PC-3 (cell line): ENCODE results near the gene SYNGR3.

ENCODE experiments used
- EZH2 ChIP-seq: fragments of 300-600 bp; sonication (generic); IDR thresholded peaks from one replicate; pipeline ENCODE4 v1.6.1; 2017; ENCODE audit warnings: antibody characterized with exemption, mild to moderate bottlenecking, low read length; ENCODE audit not compliant: unreplicated experiment
- EZH2phosphoT487 ChIP-seq: fragments of 300-600 bp; sonication (generic); IDR thresholded peaks from 2 replicates; pipeline ENCODE4 v1.6.1; 2018; ENCODE audit warnings: mild to moderate bottlenecking, antibody characterized with exemption, low read length, borderline replicate concordance
- TF ChIP-seq, protein P1 (sequence below): fragments of 300-600 bp; sonication (generic); conservative IDR thresholded peaks from 2 replicates; pipeline ENCODE4 v1.5.1; 2017; ENCODE audit warnings: antibody characterized with exemption, low read depth, mild to moderate bottlenecking, low read length

DNA sequence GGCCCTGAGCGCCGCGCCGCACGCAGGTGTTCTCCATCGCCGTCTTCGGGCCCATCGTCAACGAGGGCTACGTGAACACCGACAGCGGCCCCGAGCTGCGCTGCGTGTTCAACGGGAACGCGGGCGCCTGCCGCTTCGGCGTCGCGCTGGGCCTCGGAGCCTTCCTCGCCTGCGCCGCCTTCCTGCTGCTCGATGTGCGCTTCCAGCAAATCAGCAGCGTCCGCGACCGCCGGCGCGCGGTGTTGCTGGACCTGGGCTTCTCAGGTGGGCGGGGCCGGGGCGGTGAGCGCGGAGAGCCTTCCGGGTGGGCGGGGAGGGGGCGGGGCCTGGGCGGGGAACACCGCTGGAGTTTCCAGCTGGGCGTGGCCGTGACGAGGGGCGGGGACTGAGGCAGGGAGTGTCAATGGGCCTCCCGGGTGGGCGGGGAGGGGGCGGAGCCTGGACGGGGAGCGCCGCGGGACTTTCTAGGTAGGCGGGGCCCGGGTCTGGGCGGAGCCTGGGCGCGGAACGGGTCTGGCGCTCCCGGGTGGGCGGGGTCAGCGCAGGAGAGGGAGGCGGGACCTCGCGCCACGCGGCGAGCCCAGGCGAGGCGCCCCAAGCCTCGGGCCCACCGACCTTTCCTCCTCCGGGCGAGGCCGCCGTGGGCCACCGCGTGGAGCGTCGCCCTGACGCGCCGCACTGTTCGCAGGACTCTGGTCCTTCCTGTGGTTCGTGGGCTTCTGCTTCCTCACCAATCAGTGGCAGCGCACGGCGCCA is 2.4 kb downstream of the SYNGR3 start:
- TF ChIP-seq EZH2, result no peak
- TF ChIP-seq, protein P1, sequence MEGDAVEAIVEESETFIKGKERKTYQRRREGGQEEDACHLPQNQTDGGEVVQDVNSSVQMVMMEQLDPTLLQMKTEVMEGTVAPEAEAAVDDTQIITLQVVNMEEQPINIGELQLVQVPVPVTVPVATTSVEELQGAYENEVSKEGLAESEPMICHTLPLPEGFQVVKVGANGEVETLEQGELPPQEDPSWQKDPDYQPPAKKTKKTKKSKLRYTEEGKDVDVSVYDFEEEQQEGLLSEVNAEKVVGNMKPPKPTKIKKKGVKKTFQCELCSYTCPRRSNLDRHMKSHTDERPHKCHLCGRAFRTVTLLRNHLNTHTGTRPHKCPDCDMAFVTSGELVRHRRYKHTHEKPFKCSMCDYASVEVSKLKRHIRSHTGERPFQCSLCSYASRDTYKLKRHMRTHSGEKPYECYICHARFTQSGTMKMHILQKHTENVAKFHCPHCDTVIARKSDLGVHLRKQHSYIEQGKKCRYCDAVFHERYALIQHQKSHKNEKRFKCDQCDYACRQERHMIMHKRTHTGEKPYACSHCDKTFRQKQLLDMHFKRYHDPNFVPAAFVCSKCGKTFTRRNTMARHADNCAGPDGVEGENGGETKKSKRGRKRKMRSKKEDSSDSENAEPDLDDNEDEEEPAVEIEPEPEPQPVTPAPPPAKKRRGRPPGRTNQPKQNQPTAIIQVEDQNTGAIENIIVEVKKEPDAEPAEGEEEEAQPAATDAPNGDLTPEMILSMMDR, result no peak
- no peak for TF ChIP-seq EZH2phosphoT487
